Mesendoderm (in vitro differentiated cells): ENCODE measurements around the gene EXOSC5.
A peak's percentile ranks its signal among the peaks of the same experiment; 100 is the strongest.
"Not testable (repeated sequence)": the region's sequence is repeated elsewhere in the genome, so short reads cannot be mapped to it uniquely, and the experiment has no call there.

Experiments
- DNase-seq: peaks from one replicate; pipeline ENCODE4 v3.0.0; 2013
- H2AK5ac ChIP-seq: 2 replicates; pipeline ENCODE4 v1.6.1; 2013; ENCODE audit warnings: low read length, inconsistent platforms
- H2BK120ac ChIP-seq: 2 replicates; pipeline ENCODE4 v1.6.1; 2013; ENCODE audit warnings: low read depth, mild to moderate bottlenecking, low read length, moderate library complexity, mixed read lengths
- H2BK15ac ChIP-seq: replicated peaks from 2 replicates; pipeline ENCODE4 v1.6.1; 2013; ENCODE audit warnings: low read depth, mild to moderate bottlenecking, moderate library complexity
- H2BK5ac ChIP-seq: 2 replicates; pipeline ENCODE4 v1.6.1; 2013; ENCODE audit warnings: low read length, inconsistent platforms
- H3K18ac ChIP-seq: 2 replicates; pipeline ENCODE4 v1.6.1; 2013; ENCODE audit warnings: mild to moderate bottlenecking, low read length, mixed read lengths
- H3K23ac ChIP-seq: one replicate; pipeline ENCODE4 v1.6.1; 2013; ENCODE audit warnings: low read length
- H3K27ac ChIP-seq: 2 replicates; pipeline ENCODE4 v1.5.1; 2013; ENCODE audit warnings: low read depth, mild to moderate bottlenecking, inconsistent platforms, low read length, moderate library complexity
- H3K27me3 ChIP-seq: 2 replicates; pipeline ENCODE4 v1.6.1; 2013; ENCODE audit warnings: low read length, control low read depth, mild to moderate bottlenecking, inconsistent platforms; ENCODE audit not compliant: insufficient read depth, poor library complexity
- H3K36me3 ChIP-seq: 2 replicates; pipeline ENCODE4 v1.6.1; 2013; ENCODE audit warnings: low read length, inconsistent platforms; ENCODE audit not compliant: control insufficient read depth, insufficient read depth
- H3K4ac ChIP-seq: one replicate; pipeline ENCODE4 v1.6.1; 2013; ENCODE audit warnings: low read depth, mild to moderate bottlenecking, low read length, moderate library complexity
- H3K4me1 ChIP-seq: 2 replicates; pipeline ENCODE4 v1.6.1; 2013; ENCODE audit warnings: low read depth, low read length, inconsistent platforms; ENCODE audit not compliant: control insufficient read depth
- H3K4me2 ChIP-seq: 2 replicates; pipeline ENCODE4 v1.6.1; 2013; ENCODE audit warnings: low read length
- H3K4me3 ChIP-seq: 2 replicates; pipeline ENCODE4 v1.5.1; 2013; ENCODE audit warnings: mild to moderate bottlenecking, low read length
- H3K56ac ChIP-seq: one replicate; pipeline ENCODE4 v1.6.1; 2013; ENCODE audit warnings: low read length
- H3K79me1 ChIP-seq: 2 replicates; pipeline ENCODE4 v1.6.1; 2013; ENCODE audit warnings: low read length, inconsistent platforms
- H3K79me2 ChIP-seq: 2 replicates; pipeline ENCODE4 v1.6.1; 2013; ENCODE audit warnings: mild to moderate bottlenecking, low read length; ENCODE audit not compliant: control insufficient read depth, insufficient read depth
- H3K9ac ChIP-seq: 2 replicates; pipeline ENCODE4 v1.6.1; 2013; ENCODE audit warnings: low read length, inconsistent platforms
- H4K5ac ChIP-seq: one replicate; pipeline ENCODE4 v1.6.1; 2013; ENCODE audit warnings: low read length
- H4K8ac ChIP-seq: one replicate; pipeline ENCODE4 v1.6.1; 2013; ENCODE audit warnings: low read depth, mild to moderate bottlenecking, control low read depth, low read length, moderate library complexity
- WGBS: extraction: QIAGEN DNeasy Blood & Tissue Kit; methylation state at CpG from one replicate; pipeline ENCODE4 v1.1.7; 2013; ENCODE audit warnings: low lambda C conversion rate, missing lambda C conversion rate; ENCODE audit not compliant: insufficient coverage; ENCODE audit errors: extremely low coverage; 5-methylcytosine and 5-hydroxymethylcytosine counted together

The EXOSC5 gene

DNA sequence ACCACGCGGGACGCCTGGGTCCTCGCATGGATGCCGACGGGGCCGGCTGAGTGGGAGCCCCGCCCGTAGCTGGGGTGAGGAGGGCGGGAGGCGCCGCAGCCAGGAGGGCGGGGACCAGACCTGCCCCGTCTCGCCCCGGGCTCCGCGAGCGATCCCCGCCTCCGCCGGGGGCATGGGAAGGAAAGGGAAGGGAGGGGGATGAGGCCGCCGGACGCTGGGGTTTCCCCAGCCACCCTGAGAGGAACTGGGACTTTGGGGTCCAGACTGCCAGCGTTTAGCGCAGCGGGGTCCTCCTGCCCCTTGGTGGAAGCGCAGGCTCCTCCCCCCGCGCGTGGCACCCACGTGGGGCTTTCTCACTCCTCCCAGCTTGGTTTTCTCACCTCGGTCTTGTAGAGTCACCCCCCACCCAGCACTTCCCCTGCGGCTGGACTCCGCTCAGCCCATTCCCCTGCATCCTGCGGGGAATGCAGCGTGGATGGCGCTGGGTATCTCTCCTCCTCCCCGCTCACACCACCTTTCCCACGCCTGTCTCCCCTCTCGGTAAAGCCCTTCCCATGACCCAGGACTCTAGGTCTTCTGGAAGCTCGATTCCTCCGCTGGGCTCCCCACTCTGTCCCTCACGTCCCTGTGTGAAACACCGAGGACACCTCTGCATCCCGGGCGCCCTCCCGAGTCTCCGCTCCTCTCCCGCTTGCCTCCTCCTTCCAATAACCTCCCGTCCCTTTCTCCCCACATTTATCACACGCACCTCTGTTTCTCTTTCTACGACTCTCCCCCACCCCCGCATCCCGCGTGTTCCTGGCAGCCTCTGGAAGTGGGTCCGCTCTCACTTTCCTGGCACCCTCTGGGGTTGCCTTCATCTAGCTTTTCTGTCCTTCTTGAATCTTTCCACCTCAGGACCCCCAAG, 45.6 kb downstream of the EXOSC5 start:
- DNase-seq: peak; percentile 63
- H2BK15ac ChIP-seq: no peak overlapping the region
- no CpG with 5 or more reads among the region's 58 CpGs for WGBS
- H3K4ac ChIP-seq: peak overlapping the region; percentile 37
- H3K4me2 ChIP-seq: peak overlapping the region; percentile 69
- peaks cover 14% of the 10 kb centered on the region for H3K79me1 ChIP-seq
- H4K5ac ChIP-seq: no peak overlapping the region
- H4K8ac ChIP-seq: no peak overlapping the region
- H2BK5ac ChIP-seq: peak overlapping the region; percentile 42
- H3K18ac ChIP-seq: peak overlapping the region; percentile 91
- H3K27ac ChIP-seq: peak overlapping the region; percentile 4
- H3K4me3 ChIP-seq: peak overlapping the region; percentile 96
- H3K79me2 ChIP-seq: peaks cover 26% of the 10 kb centered on the region
- H3K23ac ChIP-seq: no peak overlapping the region
- H3K27me3 ChIP-seq: no peaks in the 10 kb centered on the region
- H3K4me1 ChIP-seq: no peaks in the 10 kb centered on the region
- H2BK120ac ChIP-seq: no peak overlapping the region
- peaks cover 3% of the 10 kb centered on the region for H3K36me3 ChIP-seq
- H3K9ac ChIP-seq: peak overlapping the region; percentile 95
- H2AK5ac ChIP-seq: no peak overlapping the region
- H3K56ac ChIP-seq: peak overlapping the region; percentile 97

DNA sequence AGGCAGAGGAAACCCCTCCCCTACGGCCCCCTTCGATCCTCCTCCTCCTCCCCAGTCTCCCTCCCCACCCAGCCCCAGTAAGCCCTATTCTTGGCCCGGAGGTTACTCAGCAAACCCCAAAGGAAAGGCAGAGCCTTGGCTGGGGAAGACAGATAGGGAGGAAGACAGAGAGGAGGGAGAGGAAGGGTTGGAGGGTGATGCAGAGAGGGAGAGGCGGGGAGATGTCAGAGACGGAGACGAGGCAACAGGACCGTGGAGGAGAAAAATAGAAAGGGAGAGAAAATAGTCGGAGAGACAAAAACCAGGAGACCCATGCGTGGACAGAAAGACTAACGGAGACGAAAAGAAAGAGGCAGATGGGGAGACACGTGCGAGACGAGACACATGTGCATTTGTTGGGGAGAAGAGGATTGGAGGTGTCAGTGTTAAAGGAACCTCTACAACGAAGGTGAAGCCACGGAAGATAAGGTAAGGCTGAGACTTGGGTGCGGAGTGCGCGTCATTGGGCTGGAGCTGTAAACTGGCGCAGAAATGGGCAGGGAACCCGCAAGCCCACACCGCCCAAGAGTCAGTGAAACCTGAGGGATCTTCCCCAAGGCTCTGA, 46.3 kb downstream of the EXOSC5 start:
- Histone ChIP-seq H3K36me3 (peaks cover 3% of the 10 kb centered on the region), H3K23ac (no peak overlapping the region), H3K4me1 (no peaks in the 10 kb centered on the region), H3K27ac (no peak overlapping the region), H2AK5ac (no peak overlapping the region), H3K4ac (peak overlapping the region; percentile 38), H3K79me2 (peaks cover 26% of the 10 kb centered on the region), H3K4me2 (peak overlapping the region; percentile 54), H4K8ac (no peak overlapping the region), H3K18ac (peak overlapping the region; percentile 57), H3K56ac (peak overlapping the region; percentile 97), H3K4me3 (peak overlapping the region; percentile 96), H2BK120ac (no peak overlapping the region), H3K27me3 (no peaks in the 10 kb centered on the region), H2BK15ac (no peak overlapping the region), H4K5ac (no peak overlapping the region), H3K9ac (peak overlapping the region; percentile 95), H3K79me1 (peaks cover 14% of the 10 kb centered on the region), H2BK5ac (peak overlapping the region; percentile 43)
- no CpG with 5 or more reads among the region's 22 CpGs for WGBS
- DNase-seq: no peak

DNA sequence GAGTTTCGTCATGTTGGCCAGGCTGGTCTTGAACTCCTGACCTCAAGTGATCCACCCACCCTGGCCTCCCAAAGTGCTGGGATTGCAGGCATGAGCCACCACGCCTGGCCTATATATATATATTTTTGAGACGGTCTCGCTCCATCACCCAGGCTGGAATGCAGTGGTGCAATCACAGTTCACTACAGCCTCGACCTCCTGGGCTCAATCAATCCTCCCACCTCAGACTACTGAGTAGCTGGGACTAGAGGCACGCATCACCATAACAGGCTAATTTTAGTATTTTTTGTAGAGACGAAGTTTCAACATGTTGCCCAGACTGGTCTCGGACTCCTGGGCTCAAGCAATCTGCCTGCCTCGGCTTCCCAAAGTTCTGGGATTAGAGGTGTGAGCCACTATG, 50.2 kb downstream of the EXOSC5 start:
- not testable (repeated sequence) for H3K4me1 ChIP-seq, H3K36me3 ChIP-seq, H3K4me2 ChIP-seq, H3K23ac ChIP-seq, H2AK5ac ChIP-seq, H3K56ac ChIP-seq, H3K4ac ChIP-seq, H2BK15ac ChIP-seq, H3K27ac ChIP-seq, H3K18ac ChIP-seq, H2BK5ac ChIP-seq, H3K79me1 ChIP-seq, H4K5ac ChIP-seq, DNase-seq, H3K4me3 ChIP-seq, H4K8ac ChIP-seq, H2BK120ac ChIP-seq, H3K9ac ChIP-seq, H3K27me3 ChIP-seq
- WGBS: no CpG with 5 or more reads among the region's 9 CpGs
- peaks cover 12% of the 10 kb centered on the region for H3K79me2 ChIP-seq

DNA sequence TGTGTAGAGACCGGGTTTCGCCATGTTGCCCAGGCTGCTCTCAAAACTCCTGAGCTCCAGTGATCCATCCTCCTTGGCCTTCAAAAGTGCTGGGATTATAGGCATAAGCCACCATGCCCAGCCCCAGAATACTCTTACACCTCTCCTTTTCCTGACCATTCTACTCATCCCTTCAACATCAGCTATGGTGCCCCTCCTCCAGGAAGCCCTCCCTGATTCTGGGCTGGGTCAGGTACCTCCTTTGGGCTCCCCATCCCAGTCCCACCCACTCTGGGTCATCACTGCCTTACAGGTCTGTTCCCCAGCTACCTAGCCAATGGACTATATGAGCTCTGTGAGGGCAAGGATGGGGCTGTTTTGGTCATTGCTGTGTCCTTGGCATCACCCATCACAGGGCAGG, 53.0 kb downstream of the EXOSC5 start:
- H3K4me3 ChIP-seq: no peak overlapping the region
- no peak overlapping the region for H3K56ac ChIP-seq
- no peak overlapping the region for H3K4ac ChIP-seq
- H4K5ac ChIP-seq: no peak overlapping the region
- no peak for DNase-seq
- peaks cover 3% of the 10 kb centered on the region for H3K79me1 ChIP-seq
- no peak overlapping the region for H4K8ac ChIP-seq
- no peak overlapping the region for H3K4me2 ChIP-seq
- H2BK15ac ChIP-seq: no peak overlapping the region
- H3K79me2 ChIP-seq: no peaks in the 10 kb centered on the region
- no CpG with 5 or more reads among the region's 2 CpGs for WGBS
- no peak overlapping the region for H3K18ac ChIP-seq
- H3K36me3 ChIP-seq: peaks cover 15% of the 10 kb centered on the region
- H2AK5ac ChIP-seq: no peak overlapping the region
- no peaks in the 10 kb centered on the region for H3K27me3 ChIP-seq
- no peak overlapping the region for H3K27ac ChIP-seq
- no peak overlapping the region for H2BK120ac ChIP-seq
- H3K23ac ChIP-seq: no peak overlapping the region
- H2BK5ac ChIP-seq: no peak overlapping the region
- no peak overlapping the region for H3K9ac ChIP-seq
- H3K4me1 ChIP-seq: no peaks in the 10 kb centered on the region

DNA sequence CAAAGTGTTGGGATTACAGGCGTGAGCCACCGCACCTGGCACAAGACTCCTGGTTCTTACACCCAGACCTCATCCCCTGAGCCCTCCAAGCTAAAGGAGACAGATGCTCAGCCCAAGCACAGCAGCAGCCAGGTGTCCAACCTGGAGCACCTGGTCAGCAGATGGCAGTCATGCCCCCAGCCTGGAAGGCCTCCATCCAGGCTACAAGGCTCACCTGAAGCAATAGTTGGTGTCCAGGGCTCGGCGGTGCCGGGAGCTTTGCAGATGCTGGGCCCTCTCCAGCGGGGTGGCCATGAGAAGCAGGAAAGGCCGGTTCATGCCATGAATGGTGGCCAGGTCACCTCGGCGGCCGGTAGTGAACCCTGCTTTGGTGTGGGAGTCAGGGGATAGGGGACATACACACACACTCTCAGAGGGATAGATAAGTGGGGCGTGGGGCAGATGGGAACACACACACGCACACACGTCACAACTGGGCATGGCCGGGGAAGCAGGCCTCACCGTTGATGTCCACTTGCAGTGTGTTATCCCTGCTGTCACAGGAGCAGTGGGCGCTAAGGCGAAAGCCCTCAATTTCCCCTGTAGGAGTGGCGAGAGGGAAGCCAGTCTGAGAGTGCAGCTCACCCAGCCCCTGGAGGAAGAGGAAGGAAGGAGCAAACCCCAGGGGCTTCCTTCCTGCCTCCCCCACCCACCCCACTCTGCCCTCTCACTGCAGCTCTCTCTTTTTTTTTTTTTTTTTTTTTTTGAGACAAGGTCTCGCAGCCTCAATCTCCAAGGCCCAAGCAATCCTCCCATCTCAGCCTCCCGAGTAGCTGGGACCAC, 55.3 kb downstream of the EXOSC5 start:
- peaks cover 12% of the 10 kb centered on the region for H3K36me3 ChIP-seq
- H3K27ac ChIP-seq: no peak overlapping the region
- H3K23ac ChIP-seq: no peak overlapping the region
- no peaks in the 10 kb centered on the region for H3K27me3 ChIP-seq
- no peak overlapping the region for H4K5ac ChIP-seq
- no peak overlapping the region for H3K4ac ChIP-seq
- H3K4me1 ChIP-seq: no peaks in the 10 kb centered on the region
- H3K4me2 ChIP-seq: no peak overlapping the region
- H2BK5ac ChIP-seq: no peak overlapping the region
- no CpG with 5 or more reads among the region's 20 CpGs for WGBS
- no peaks in the 10 kb centered on the region for H3K79me2 ChIP-seq
- H2BK15ac ChIP-seq: no peak overlapping the region
- no peak for DNase-seq
- H3K9ac ChIP-seq: no peak overlapping the region
- no peak overlapping the region for H3K4me3 ChIP-seq
- no peak overlapping the region for H3K18ac ChIP-seq
- no peak overlapping the region for H4K8ac ChIP-seq
- peak overlapping the region; percentile 7 for H3K56ac ChIP-seq
- no peak overlapping the region for H2AK5ac ChIP-seq
- H2BK120ac ChIP-seq: no peak overlapping the region
- H3K79me1 ChIP-seq: no peaks in the 10 kb centered on the region
